NCI-H2029 (cell line): ENCODE measurements around the gene TRIM17.

Experiments used
- DNase-seq: peaks from one replicate; lab custom pipeline; 2025; lab: John Stamatoyannopoulos, UW

TRIM17 gene

GRCh38 chr1:228378090-228378872, 38.4 kb downstream of the TRIM17 start:
- no peak for DNase-seq

- no peak for DNase-seq
Measured at GRCh38 chr1:228377664-228378089, 39.0 kb downstream of the TRIM17 start.

DNA sequence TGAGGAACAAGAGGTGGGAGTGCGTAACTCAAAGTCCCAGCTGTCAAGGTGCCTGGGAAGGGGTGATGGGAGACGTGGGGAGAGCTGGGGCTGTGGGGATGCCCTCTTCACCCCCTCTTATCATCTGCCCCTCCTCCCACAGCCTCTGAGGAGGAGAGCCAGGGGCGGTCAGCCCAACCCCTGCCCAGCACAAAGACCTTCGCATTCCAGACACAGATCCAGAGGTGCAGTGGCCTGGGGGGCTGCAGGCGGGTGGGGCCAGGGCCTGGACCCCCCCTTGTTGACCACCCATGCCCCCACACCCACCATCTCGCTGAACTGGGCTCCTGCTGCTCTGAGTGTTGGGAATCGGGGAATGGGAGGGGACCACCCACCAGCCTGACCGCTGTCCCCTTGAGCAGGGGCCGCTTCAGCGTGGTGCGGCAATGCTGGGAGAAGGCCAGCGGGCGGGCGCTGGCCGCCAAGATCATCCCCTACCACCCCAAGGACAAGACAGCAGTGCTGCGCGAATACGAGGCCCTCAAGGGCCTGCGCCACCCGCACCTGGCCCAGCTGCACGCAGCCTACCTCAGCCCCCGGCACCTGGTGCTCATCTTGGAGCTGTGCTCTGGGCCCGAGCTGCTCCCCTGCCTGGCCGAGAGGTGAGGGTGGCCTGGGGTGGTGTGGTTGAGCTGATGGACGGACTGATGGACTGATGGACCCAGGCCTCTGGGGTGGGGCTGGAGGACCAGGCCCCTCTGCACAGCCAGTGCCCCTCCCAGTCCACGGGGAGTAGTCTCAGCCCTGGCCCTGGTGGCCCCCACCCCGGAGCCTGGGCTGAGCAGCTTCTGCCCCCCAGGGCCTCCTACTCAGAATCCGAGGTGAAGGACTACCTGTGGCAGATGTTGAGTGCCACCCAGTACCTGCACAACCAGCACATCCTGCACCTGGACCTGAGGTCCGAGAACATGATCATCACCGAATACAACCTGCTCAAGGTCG, 39.7 kb downstream of the TRIM17 start:
- DNase-seq = no peak

DNA sequence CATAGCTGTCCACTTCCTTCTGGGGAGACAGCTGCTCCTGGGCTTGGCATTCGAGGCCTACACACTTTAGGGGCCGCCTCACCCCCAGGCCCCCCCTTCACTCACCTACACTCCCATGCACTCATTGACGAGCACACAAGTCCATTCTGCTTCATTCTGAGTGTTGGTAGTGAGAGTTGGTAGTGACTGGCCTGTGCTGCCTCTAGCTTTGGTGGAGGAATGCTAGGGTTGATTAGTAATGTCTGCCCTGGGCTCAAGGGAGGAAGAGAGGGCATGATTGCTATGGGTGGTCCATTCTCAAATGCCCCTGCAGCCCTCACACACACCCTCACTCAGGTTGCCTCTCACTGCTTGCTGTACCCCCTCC, 40.4 kb downstream of the TRIM17 start:
- no peak for DNase-seq

- DNase-seq = no peak
Measured at GRCh38 chr1:228375578-228376261, 40.9 kb downstream of the TRIM17 start.

DNA sequence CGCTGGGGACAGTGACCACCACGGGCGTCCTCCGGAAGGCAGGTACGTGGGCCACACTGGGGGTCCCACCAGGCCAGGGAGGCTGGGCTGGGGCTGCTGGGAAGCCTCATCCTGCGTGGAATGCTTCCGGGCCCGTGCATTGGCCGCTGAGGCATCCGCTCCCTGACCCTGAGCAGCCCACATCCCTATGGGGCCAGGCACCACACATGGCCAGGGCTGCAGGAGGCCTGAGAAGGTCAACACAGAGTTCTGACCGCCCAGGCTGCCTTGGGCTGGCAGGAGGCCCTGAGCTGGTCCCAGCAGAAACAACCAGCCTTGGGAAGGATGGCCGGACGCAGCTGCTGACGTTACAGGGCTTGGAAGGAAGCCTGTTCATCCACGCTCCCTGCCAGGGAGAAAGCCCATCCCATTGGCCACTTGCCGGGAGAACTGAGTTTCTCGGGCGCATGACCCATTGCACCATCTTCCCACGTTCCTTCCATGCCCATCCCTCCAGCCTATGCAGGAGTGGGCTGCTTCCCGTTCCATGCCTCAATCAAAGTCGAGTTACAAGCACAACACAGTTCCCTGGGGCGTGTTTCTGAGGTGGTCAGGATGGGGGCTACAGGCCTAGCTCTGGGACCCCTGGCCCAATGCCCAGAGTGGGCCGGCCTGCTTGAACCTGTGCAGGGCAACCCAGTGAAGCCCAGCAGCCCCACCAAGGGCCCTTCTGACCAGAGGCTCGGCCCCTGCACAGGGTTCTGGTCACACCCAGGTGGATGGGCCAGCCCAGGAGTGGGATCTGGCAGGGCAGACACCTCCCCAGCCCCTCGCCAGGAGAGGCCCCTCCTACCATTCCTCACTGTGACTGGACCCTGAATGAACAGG, 41.7 kb downstream of the TRIM17 start:
- no peak for DNase-seq

DNA sequence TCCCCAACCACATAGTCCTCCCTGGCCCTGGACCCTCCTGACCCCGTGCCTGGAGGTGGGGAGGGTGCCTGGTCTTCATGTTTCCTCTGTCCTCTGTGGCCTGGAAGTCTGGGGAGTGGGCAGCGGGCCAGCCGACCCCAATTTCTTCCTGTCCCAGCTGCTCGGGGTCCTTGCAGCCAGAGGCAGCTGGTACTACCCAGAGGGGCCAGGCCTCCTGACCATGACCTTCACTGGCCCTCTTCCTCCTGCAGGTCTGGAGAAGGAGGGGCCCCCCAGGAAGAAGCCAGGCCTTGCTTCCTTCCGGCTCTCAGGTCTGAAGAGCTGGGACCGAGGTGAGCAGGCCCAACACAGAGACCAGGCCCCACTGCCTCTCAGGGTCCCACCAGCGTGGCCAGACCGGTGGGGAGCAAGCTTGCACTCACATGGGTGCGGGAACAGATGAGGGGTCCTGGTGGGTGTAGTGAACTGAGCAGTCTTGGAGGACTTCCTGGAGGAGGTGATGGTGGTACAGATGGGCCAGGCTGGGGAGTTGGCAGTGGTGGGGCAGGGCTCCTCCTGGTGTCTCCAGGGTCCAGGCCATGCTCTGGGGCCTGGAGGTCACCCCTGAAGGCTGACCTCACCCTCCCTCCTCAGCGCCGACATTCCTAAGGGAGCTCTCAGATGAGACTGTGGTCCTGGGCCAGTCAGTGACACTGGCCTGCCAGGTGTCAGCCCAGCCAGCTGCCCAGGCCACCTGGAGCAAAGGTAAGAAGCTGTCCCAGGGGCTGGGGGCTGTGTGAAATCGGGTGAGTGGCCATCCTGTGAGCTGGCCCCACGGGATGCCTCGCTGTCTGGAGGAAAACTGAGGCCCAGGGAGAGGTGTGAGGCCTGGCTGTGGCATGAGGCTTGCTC, 42.7 kb downstream of the TRIM17 start:
- no peak for DNase-seq

GRCh38 chr1:228373004-228373680, 43.5 kb downstream of the TRIM17 start:
- no peak for DNase-seq

DNA sequence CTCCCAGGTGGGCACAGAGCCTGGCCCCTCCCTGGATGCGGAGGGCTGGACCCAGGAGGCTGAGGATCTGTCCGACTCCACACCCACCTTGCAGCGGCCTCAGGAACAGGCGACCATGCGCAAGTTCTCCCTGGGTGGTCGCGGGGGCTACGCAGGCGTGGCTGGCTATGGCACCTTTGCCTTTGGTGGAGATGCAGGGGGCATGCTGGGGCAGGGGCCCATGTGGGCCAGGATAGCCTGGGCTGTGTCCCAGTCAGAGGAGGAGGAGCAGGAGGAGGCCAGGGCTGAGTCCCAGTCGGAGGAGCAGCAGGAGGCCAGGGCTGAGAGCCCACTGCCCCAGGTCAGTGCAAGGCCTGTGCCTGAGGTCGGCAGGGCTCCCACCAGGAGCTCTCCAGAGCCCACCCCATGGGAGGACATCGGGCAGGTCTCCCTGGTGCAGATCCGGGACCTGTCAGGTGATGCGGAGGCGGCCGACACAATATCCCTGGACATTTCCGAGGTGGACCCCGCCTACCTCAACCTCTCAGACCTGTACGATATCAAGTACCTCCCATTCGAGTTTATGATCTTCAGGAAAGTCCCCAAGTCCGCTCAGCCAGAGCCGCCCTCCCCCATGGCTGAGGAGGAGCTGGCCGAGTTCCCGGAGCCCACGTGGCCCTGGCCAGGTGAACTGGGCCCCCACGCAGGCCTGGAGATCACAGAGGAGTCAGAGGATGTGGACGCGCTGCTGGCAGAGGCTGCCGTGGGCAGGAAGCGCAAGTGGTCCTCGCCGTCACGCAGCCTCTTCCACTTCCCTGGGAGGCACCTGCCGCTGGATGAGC, 44.3 kb downstream of the TRIM17 start:
- DNase-seq = no peak

DNA sequence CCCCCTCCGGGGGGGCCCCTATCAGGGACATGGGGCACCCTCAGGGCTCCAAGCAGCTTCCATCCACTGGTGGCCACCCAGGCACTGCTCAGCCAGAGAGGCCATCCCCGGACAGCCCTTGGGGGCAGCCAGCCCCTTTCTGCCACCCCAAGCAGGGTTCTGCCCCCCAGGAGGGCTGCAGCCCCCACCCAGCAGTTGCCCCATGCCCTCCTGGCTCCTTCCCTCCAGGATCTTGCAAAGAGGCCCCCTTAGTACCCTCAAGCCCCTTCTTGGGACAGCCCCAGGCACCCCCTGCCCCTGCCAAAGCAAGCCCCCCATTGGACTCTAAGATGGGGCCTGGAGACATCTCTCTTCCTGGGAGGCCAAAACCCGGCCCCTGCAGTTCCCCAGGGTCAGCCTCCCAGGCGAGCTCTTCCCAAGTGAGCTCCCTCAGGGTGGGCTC, 44.9 kb downstream of the TRIM17 start:
- no peak for DNase-seq

DNA sequence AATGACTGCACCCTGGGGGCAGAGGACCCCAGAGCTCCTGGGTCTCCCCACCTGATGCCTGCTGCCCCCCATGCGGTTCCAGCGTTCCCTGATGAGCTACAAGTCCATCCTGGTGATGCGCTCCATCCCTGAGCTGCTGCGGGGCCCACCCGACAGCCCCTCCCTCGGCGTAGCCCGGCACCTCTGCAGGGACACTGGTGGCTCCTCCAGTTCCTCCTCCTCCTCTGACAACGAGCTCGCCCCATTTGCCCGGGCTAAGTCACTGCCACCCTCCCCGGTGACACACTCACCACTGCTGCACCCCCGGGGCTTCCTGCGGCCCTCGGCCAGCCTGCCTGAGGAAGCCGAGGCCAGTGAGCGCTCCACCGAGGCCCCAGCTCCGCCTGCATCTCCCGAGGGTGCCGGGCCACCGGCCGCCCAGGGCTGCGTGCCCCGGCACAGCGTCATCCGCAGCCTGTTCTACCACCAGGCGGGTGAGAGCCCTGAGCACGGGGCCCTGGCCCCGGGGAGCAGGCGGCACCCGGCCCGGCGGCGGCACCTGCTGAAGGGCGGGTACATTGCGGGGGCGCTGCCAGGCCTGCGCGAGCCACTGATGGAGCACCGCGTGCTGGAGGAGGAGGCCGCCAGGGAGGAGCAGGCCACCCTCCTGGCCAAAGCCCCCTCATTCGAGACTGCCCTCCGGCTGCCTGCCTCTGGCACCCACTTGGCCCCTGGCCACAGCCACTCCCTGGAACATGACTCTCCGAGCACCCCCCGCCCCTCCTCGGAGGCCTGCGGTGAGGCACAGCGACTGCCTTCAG, 45.5 kb downstream of the TRIM17 start:
- DNase-seq = no peak

- no peak for DNase-seq
Measured at GRCh38 chr1:228370439-228370940, 46.2 kb downstream of the TRIM17 start.

- no peak for DNase-seq
Measured at GRCh38 chr1:228369608-228370438, 46.8 kb downstream of the TRIM17 start.

- no peak for DNase-seq
Measured at GRCh38 chr1:228368801-228369607, 47.7 kb downstream of the TRIM17 start.

- DNase-seq = no peak
Measured at GRCh38 chr1:228367798-228368791, 48.6 kb downstream of the TRIM17 start.
